ENCODE data around the gene CAND2.

DNA sequence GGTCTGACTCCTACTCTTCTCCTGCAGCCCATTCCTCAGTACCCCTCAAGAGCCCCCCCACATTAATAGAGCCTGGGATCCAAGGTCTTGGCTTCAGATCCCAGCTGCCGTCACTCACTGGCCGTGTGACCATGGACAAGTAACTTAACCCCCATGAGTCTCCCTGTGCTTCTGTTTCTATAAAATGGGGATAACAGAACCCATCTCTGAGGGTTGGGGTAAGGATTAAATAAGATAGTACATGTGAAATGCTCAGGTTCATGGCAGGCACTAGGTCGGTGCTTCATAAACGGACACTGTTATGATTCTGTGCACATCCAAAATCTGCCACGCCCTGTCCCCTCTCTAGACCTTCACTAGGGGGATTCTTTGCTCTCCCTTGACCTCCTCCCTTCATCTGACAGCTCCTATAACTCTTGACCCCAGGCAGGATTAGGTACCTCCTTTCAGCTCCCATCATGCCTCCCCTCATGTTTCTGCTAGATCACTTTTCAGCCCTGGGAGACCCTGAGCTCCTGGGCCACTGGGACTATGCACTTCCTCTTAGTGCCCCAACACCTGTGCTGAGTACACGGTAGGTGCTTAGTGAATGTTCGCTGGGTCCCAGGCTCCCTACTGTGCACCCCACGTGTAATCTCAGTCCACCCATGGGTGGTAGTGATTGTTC lies 1.5 kb downstream of the CAND2 start:
- TF ChIP-seq, protein P1, sequence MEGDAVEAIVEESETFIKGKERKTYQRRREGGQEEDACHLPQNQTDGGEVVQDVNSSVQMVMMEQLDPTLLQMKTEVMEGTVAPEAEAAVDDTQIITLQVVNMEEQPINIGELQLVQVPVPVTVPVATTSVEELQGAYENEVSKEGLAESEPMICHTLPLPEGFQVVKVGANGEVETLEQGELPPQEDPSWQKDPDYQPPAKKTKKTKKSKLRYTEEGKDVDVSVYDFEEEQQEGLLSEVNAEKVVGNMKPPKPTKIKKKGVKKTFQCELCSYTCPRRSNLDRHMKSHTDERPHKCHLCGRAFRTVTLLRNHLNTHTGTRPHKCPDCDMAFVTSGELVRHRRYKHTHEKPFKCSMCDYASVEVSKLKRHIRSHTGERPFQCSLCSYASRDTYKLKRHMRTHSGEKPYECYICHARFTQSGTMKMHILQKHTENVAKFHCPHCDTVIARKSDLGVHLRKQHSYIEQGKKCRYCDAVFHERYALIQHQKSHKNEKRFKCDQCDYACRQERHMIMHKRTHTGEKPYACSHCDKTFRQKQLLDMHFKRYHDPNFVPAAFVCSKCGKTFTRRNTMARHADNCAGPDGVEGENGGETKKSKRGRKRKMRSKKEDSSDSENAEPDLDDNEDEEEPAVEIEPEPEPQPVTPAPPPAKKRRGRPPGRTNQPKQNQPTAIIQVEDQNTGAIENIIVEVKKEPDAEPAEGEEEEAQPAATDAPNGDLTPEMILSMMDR (IDR thresholded peaks at IDR 0.05): no peak
- no peak for TF ChIP-seq POLR2A (IDR thresholded peaks at IDR 0.05)

Measured in gastroesophageal sphincter (tissue), 3 donors.